GM23248 (cell line): Measurements from ENCODE around the gene CD86.

Experiments used
- EZH2 ChIP-seq: fragments of 200-600 bp; sonication (generic); IDR thresholded peaks from 2 replicates; pipeline ENCODE4 v1.6.1; 2018; ENCODE audit warnings: antibody characterized with exemption, mild to moderate bottlenecking; ENCODE audit not compliant: insufficient read depth, poor library complexity, severe bottlenecking
- EZH2phosphoT487 ChIP-seq: fragments of 200-600 bp; sonication (generic); IDR thresholded peaks from 2 replicates; pipeline ENCODE4 v1.6.1; 2018; ENCODE audit warnings: antibody characterized with exemption, moderate library complexity, mild to moderate bottlenecking, low read depth; ENCODE audit not compliant: insufficient read depth

DNA sequence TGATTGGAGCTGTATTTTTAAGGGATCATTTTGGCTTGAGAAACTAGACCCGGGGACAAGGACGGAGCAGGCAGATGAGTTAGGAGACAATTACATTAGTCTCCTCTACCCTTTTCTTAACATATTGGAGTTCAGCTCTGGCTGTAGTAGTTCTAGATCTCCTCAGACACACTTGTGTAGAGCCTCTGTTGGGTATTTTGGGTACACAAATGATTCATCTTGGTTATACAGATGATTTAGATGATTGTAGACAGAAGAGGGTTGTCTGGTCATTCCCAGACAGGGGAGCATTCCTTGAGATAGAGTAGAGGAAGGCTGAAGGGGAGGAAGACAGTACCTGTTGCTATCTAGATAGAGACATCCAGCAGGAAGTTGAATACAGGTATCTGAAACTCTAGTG is 43.4 kb downstream of the CD86 start:
- TF ChIP-seq EZH2 (no peak), EZH2phosphoT487 (no peak)
